ENCODE results near the gene KIF5B.

Gene KIF5B

DNA sequence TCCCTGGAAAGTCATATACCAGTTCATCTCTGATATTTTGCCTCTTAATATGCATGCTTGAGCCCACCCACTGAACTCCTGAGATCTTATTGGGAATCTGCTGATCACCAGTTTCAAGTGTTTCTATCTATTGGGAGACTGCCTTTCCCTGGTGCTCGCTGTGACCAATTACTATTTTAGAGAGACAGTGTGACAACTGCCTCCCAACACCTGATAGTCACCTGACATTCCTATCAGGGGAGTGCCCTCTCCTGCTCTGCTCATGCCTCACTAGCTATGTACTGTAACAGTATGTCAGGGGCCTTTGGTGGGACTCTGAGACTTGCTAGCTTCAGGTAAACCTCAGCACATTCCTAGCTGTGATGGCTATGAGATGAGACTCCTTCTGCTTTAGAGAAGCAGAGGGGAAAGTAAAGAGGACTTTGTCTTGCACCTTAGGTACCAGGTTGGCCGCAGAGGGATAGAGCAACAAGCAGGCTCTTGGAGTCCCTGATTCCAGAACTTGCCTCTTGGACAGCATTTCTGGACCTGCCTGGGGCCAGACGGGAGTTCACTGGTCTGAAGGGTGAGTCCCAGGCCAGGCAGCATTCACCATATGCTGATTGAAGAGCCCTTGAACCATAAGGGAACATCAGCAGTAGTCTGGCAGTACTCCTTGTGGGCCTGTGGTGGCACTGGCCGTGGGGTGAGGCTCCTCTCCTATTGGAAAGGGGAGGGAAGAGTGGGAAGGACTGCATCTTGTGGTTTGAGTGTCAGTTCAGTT, 93.2 kb downstream of the KIF5B start:
- no peak for DNase-seq (ENCODE audit: low read depth, low spot score)

DNA sequence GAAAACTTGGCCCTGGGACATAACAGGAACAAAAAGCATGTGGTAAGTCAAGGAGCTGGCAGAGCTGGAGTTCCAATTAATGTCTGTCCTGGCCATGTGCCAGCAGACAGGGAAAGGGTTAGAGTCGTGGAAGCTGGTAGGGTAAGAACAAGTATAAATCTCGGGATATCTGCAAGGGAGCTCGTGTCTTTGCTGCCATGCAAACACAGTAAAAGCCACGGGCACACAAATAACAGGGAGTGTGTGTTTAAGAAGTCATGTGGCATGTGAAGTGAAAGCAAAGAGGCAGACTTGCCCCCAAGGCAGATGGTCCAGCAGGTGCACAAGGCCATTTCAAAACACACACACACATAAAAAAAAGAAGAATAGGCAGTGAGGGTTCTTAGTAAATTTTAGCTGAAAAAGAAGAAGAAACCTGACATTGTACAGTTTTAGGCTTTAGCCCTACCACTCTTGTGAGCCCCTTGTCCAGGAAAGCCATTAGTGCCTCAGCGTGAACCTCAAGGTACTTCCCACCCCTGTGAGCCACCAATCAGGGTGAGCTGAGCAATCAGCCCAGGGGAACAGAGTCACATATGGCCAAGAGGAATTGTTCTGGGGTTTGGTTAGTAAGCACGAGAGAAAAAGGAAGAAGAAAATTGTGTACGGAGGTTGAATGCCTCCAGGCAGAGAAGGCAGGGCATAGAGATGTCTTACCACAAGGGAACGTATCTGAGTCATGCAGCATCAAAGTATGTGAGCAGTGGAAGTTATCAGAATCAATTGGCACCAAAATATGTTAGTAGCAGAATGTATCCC, 94.7 kb downstream of the KIF5B start:
- no peak for DNase-seq (ENCODE audit: low read depth, low spot score)

DNA sequence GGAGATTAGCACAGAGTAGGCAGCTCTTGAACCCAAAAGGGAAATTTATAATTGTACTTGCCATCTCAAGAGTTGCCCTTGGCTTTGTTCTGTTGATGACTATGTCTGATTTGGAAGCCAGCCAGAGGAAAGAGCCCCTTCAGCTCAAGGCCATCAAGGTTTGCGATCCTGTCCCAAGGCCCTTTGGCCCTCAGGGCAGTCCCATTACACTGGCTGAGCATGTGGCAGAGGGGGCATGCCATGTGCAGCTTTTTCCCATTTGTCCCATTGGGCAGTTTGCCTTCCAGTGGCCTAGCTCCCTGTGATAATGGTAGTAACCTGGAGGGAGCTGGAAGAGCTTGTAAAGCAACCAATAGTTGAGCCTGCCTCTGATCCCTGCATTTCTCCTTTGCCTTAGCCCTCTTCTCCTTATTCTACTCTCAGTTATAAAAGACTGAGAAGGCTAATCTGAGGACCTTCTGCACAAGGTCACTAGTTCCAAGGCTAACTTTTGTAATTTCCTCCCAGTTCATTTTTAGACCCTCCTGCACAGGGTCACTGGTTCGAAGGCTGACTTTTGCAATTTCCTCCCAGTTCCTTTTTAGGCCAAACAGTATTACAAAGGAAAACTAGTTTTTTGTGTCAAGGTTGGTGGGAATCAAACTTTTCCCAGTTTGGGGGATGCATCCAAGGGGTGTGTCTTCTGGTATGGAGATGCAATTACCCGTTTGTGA, 96.6 kb downstream of the KIF5B start:
- DNase-seq (ENCODE audit: low read depth, low spot score), result no peak
